CD14-positive monocyte (primary cell): ENCODE data around the gene ST6GALNAC3. TPM values are rescaled to one million over a fixed set of nuclear protein-coding genes. Genes with fewer than 3 reads are reported as not detected.

ENCODE experiments used
- DNase-seq, 3 donors: peaks; one replicate each; pipeline ENCODE4 v3.0.0-alpha.2; 2011 to 2022
- H2AFZ ChIP-seq: 2 replicates; pipeline ENCODE4 v1.6.0; 2012; ENCODE audit warnings: mild to moderate bottlenecking, low read depth, low read length, inconsistent platforms; ENCODE audit not compliant: insufficient read depth, poor library complexity, severe bottlenecking
- H3K27ac ChIP-seq, 2 donors: 1 replicate in 1 of 2; 2 replicates in 1 of 2; pipeline ENCODE4 v1.5.1; 2012 to 2013; ENCODE audit warnings: low read length in 2 of 2, control low read depth in 1 of 2, inconsistent platforms in 1 of 2, low read depth in 1 of 2, mild to moderate bottlenecking in 1 of 2
- H3K27me3 ChIP-seq, 2 donors: one replicate each; pipeline versions ENCODE4 v1.6.0 to v1.6.1; 2011 to 2013; ENCODE audit warnings: low read length in 2 of 2; ENCODE audit not compliant: control insufficient read depth in 2 of 2, insufficient read depth in 2 of 2
- H3K36me3 ChIP-seq, 2 donors: replicated peaks in 1 of 2; 1 replicate in 1 of 2; 2 replicates in 1 of 2; pipeline versions ENCODE4 v1.5.1 to v1.6.1; 2012 to 2013; ENCODE audit warnings: low read length in 2 of 2, control low read depth in 1 of 2, inconsistent platforms in 1 of 2, mild to moderate bottlenecking in 1 of 2; ENCODE audit not compliant: insufficient read depth in 2 of 2, control insufficient read depth in 1 of 2
- H3K4me1 ChIP-seq, 2 donors: 1 replicate in 1 of 2; 2 replicates in 1 of 2; pipeline versions ENCODE4 v1.5.1 to v1.6.1; 2012 to 2013; ENCODE audit warnings: low read length in 2 of 2, control low read depth in 1 of 2, inconsistent platforms in 1 of 2, mild to moderate bottlenecking in 1 of 2, moderate library complexity in 1 of 2; ENCODE audit not compliant: insufficient read depth in 2 of 2, control insufficient read depth in 1 of 2
- H3K4me2 ChIP-seq: replicated peaks from 2 replicates; pipeline ENCODE3; 2012; ENCODE audit warnings: low read length, moderate library complexity, mild to moderate bottlenecking; ENCODE audit not compliant: poor library complexity, severe bottlenecking; ENCODE audit errors: extremely low read depth
- H3K4me3 ChIP-seq, 3 experiments: fragments of 200-600 bp in 1 of 3; sonication (generic) in 1 of 3; replicated peaks in 1 of 3; 1 replicate in 2 of 3; 2 replicates in 1 of 3; pipeline ENCODE4 v1.5.1; 2011 to 2013; ENCODE audit warnings: low read length in 3 of 3, mild to moderate bottlenecking in 3 of 3, control low read depth in 2 of 3, low read depth in 2 of 3, inconsistent platforms in 1 of 3, moderate library complexity in 1 of 3
- H3K79me2 ChIP-seq: 2 replicates; pipeline ENCODE4 v1.6.0; 2012; ENCODE audit warnings: mild to moderate bottlenecking, control low read depth, inconsistent platforms, low read length, moderate library complexity; ENCODE audit not compliant: insufficient read depth
- H3K9ac ChIP-seq: 2 replicates; pipeline ENCODE4 v1.6.0; 2017; ENCODE audit warnings: low read length, mild to moderate bottlenecking; ENCODE audit not compliant: insufficient read depth, poor library complexity, severe bottlenecking
- H3K9me3 ChIP-seq, 2 donors: replicated peaks in 1 of 2; 1 replicate in 1 of 2; 2 replicates in 1 of 2; pipeline versions ENCODE4 v1.5.1 to v1.6.1; 2012 to 2013; ENCODE audit warnings: low read length in 2 of 2, control low read depth in 1 of 2; ENCODE audit not compliant: control insufficient read depth in 1 of 2, insufficient read depth in 1 of 2
- H4K20me1 ChIP-seq: 2 replicates; pipeline ENCODE4 v1.6.0; 2012; ENCODE audit warnings: mild to moderate bottlenecking, low read length, control low read depth, moderate library complexity; ENCODE audit not compliant: insufficient read depth
- H3K27ac Mint-ChIP-seq, 7 donors: one replicate each; pipeline ENCODE4 v1.8.0; 2020; ENCODE audit warnings: mild to moderate bottlenecking in 7 of 7, mixed read lengths in 7 of 7, moderate library complexity in 6 of 7, inconsistent platforms in 2 of 7
- H3K27me3 Mint-ChIP-seq, 3 donors: one replicate each; pipeline ENCODE4 v1.8.0; 2021 to 2022; ENCODE audit warnings: low read depth in 3 of 3, mild to moderate bottlenecking in 3 of 3, mixed read lengths in 3 of 3, moderate library complexity in 3 of 3, inconsistent platforms in 1 of 3
- H3K36me3 Mint-ChIP-seq, 2 donors: one replicate each; pipeline ENCODE4 v1.8.0; 2020; ENCODE audit warnings: mixed read lengths in 2 of 2, inconsistent platforms in 1 of 2, mild to moderate bottlenecking in 1 of 2
- H3K4me1 Mint-ChIP-seq: one replicate; pipeline ENCODE4 v1.8.0; 2020; ENCODE audit warnings: mild to moderate bottlenecking, mixed read lengths
- H3K4me3 Mint-ChIP-seq, 2 donors: one replicate each; pipeline ENCODE4 v1.8.0; 2020; ENCODE audit warnings: mild to moderate bottlenecking in 2 of 2, mixed read lengths in 2 of 2, moderate library complexity in 1 of 2
- H3K9me3 Mint-ChIP-seq, 7 donors: one replicate each; pipeline ENCODE4 v1.8.0; 2020 to 2022; ENCODE audit warnings: mixed read lengths in 7 of 7, mild to moderate bottlenecking in 6 of 7, moderate library complexity in 6 of 7, inconsistent platforms in 2 of 7
- WGBS: methylation state at CpG from one replicate; pipeline ENCODE4 v1.1.5; 2013; ENCODE audit warnings: missing lambda C conversion rate; ENCODE audit not compliant: insufficient coverage; 5-methylcytosine and 5-hydroxymethylcytosine counted together
- intact Hi-C, 2 donors: fragments of 100-400 bp; cut with micrococcal nuclease; formaldehyde crosslinking; loops; one replicate each; pipeline versions ENCODE4 v1.15.0 to v1.15.1; 2023
- polyA plus RNA-seq, 3 donors: library from polyadenylated mRNA; depleted of rRNA in 1 of 3; unstranded in 2 of 3; stranded (reverse) in 1 of 3; fragments of 300-500 nt in 2 of 3; fragments of >200 nt in 1 of 3; fragmentation: Illumina TruSeq in 2 of 3; gene quantifications; 1 replicate in 2 of 3; 2 replicates in 1 of 3; pipeline ENCODE4 v1.2.3, GENCODE V29; 2012 to 2021
- TF ChIP-seq, protein P1 (sequence below): fragments of 200-600 bp; IDR thresholded peaks from one replicate; pipeline ENCODE4 v1.8.0; 2022; ENCODE audit warnings: antibody characterized with exemption, mild to moderate bottlenecking

ST6GALNAC3 gene
- polyA plus RNA-seq, 3 donors = 6.5 to 9.2 (median 7.6) TPM

DNA sequence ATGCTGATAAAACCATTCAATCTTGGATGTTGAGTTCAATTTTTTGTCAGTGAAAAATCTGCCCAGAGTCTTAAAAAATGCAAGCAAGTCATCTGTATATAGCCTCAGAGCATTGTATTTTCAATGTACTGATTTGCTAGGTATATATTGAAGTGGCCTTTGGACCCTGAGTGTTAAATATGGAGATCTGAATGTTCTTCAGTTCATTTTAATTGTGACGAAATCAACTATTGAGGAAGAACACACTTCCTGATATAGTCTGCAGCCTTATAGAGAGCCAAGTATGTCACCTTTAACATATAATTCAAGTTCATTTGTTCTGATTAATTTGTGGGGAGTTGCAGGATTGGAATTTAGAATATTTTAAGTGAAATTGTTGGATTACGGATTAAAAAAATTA, 128.1 kb downstream of the ST6GALNAC3 start:
- Histone ChIP-seq H3K27me3 (no peaks in the 10 kb centered on the region), H3K4me1 (no peaks in the 10 kb centered on the region), H3K27ac (no peak overlapping the region), H3K79me2 (no peaks in the 10 kb centered on the region), H2AFZ (no peak overlapping the region), H3K36me3 (no peaks in the 10 kb centered on the region), H4K20me1 (no peaks in the 10 kb centered on the region), H3K9me3 (no peaks in the 10 kb centered on the region), H3K4me2 (no peak overlapping the region), H3K4me3 (no peak overlapping the region), H3K9ac (no peak overlapping the region)
- intact Hi-C loops = no loop called here
- Mint-ChIP-seq H3K36me3 (no peaks in the 10 kb centered on the region), H3K27ac (no peak overlapping the region), H3K27me3 (peaks cover 0 to 3% (median 2%) of the 10 kb centered on the region in 3 donors), H3K4me3 (no peak overlapping the region), H3K4me1 (no peaks in the 10 kb centered on the region), H3K9me3 (peaks cover 1 to 7% (median 4%) of the 10 kb centered on the region in 7 donors)
- 100% methylated on average over 1 of the region's 2 CpGs for WGBS
- no peak for DNase-seq
- TF ChIP-seq, protein P1, sequence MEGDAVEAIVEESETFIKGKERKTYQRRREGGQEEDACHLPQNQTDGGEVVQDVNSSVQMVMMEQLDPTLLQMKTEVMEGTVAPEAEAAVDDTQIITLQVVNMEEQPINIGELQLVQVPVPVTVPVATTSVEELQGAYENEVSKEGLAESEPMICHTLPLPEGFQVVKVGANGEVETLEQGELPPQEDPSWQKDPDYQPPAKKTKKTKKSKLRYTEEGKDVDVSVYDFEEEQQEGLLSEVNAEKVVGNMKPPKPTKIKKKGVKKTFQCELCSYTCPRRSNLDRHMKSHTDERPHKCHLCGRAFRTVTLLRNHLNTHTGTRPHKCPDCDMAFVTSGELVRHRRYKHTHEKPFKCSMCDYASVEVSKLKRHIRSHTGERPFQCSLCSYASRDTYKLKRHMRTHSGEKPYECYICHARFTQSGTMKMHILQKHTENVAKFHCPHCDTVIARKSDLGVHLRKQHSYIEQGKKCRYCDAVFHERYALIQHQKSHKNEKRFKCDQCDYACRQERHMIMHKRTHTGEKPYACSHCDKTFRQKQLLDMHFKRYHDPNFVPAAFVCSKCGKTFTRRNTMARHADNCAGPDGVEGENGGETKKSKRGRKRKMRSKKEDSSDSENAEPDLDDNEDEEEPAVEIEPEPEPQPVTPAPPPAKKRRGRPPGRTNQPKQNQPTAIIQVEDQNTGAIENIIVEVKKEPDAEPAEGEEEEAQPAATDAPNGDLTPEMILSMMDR = no peak

DNA sequence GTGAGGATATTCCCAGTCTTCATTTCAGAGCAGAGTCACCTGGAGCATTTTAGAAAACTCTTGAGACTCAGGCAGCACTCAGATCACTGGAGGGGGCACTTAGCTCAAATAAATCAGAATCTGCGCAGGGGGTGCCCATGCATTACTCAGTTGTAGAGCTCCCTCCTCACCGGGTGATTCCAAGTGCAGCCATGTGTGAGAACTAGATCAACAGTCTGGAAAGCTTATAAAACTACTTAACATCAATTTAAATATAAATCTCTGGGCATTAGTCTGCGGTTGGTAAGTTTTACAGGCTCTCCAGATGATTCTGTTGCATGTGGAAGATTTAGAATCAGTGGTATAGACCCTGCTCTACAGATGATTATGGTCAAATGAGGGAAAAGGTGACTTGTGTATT, 128.6 kb downstream of the ST6GALNAC3 start:
- H4K20me1 ChIP-seq = no peaks in the 10 kb centered on the region
- no peaks in the 10 kb centered on the region for H3K9me3 ChIP-seq
- DNase-seq = no peak
- Mint-ChIP-seq H3K9me3 (peaks cover 1 to 5% (median 3%) of the 10 kb centered on the region in 7 donors), H3K4me1 (no peaks in the 10 kb centered on the region), H3K36me3 (no peaks in the 10 kb centered on the region), H3K27me3 (peaks cover 0 to 3% (median 2%) of the 10 kb centered on the region in 3 donors), H3K27ac (no peak overlapping the region), H3K4me3 (no peak overlapping the region)
- H3K4me3 ChIP-seq = no peak overlapping the region
- H3K27me3 ChIP-seq = no peaks in the 10 kb centered on the region
- no peak overlapping the region for H2AFZ ChIP-seq
- intact Hi-C loops = no loop called here
- H3K36me3 ChIP-seq = no peaks in the 10 kb centered on the region
- WGBS = no CpG with 5 or more reads among the region's 3 CpGs
- H3K79me2 ChIP-seq = no peaks in the 10 kb centered on the region
- H3K27ac ChIP-seq = no peak overlapping the region
- no peaks in the 10 kb centered on the region for H3K4me1 ChIP-seq
- H3K4me2 ChIP-seq = no peak overlapping the region
- TF ChIP-seq, protein P1 = no peak
- no peak overlapping the region for H3K9ac ChIP-seq
